Endometrial microvascular endothelial cells (primary cell): ENCODE measurements around the gene P2RY2. TPM values are rescaled to one million over a fixed set of nuclear protein-coding genes. Genes with fewer than 3 reads are reported as not detected.

ENCODE experiments used
- in situ Hi-C: cut with HindIII; loops from 2 replicates; pipeline ENCODE4 v1.10.0; 2017; ENCODE audit warnings: low sequenced_read_pairs, low pct_unique_long_range_greater_than_20kb; ENCODE audit errors: inconsistent ontology term
- total RNA-seq: library from RNA; depleted of rRNA; stranded (reverse); fragments of >200 nt; gene quantifications from one replicate; pipeline ENCODE4 v1.2.3, GENCODE V29; 2015; ENCODE audit errors: inconsistent ontology term

P2RY2 gene
- 9.0 TPM for total RNA-seq

GRCh38 chr11:73218106-73218829 is at the start of gene P2RY2:
P2RY2 (plus strand) TSS chr11:73218281; CDS start chr11:73234160, 15,879 bp downstream.
- in situ Hi-C loops: no loop called here

GRCh38 chr11:73168925-73169579 is 49.0 kb upstream of the P2RY2 start:
- in situ Hi-C loops: no loop called here

GRCh38 chr11:73170140-73170539 is 47.9 kb upstream of the P2RY2 start:
- in situ Hi-C loops: loop anchor here (10.0 kb wide), 1 partner anchor 345 kb away; no protein-coding TSS in a partner anchor

- in situ Hi-C loops: loop anchor here (10.0 kb wide), 1 partner anchor 347 kb away; no protein-coding TSS in a partner anchor
Measured at GRCh38 chr11:73171436-73172161, 46.5 kb upstream of the P2RY2 start.

GRCh38 chr11:73172992-73173656 is 45.0 kb upstream of the P2RY2 start:
- in situ Hi-C loops: loop anchor here (10.0 kb wide), 1 partner anchor 348 kb away; no protein-coding TSS in a partner anchor

GRCh38 chr11:73173755-73174494 is 44.2 kb upstream of the P2RY2 start:
- in situ Hi-C loops: loop anchor here (10.0 kb wide), 1 partner anchor 349 kb away; no protein-coding TSS in a partner anchor

- in situ Hi-C loops: loop anchor here (10.0 kb wide), 1 partner anchor 350 kb away; no protein-coding TSS in a partner anchor
Measured at GRCh38 chr11:73174495-73174791, 43.6 kb upstream of the P2RY2 start.

- in situ Hi-C loops: loop anchor here (10.0 kb wide), 1 partner anchor 351 kb away; no protein-coding TSS in a partner anchor
Measured at GRCh38 chr11:73175551-73176144, 42.4 kb upstream of the P2RY2 start.

- in situ Hi-C loops: loop anchor here (10.0 kb wide), 1 partner anchor 352 kb away; no protein-coding TSS in a partner anchor
Measured at GRCh38 chr11:73176145-73176873, 41.8 kb upstream of the P2RY2 start.

GRCh38 chr11:73176874-73177155 is 41.3 kb upstream of the P2RY2 start:
- in situ Hi-C loops: loop anchor here (10.0 kb wide), 1 partner anchor 352 kb away; no protein-coding TSS in a partner anchor

GRCh38 chr11:73177380-73177777 is 40.7 kb upstream of the P2RY2 start:
- in situ Hi-C loops: loop anchor here (10.0 kb wide), 1 partner anchor 353 kb away; no protein-coding TSS in a partner anchor

GRCh38 chr11:73177778-73178539 is 40.1 kb upstream of the P2RY2 start:
- in situ Hi-C loops: loop anchor here (10.0 kb wide), 1 partner anchor 353 kb away; no protein-coding TSS in a partner anchor

GRCh38 chr11:73178681-73179080 is 39.4 kb upstream of the P2RY2 start:
- in situ Hi-C loops: loop anchor here (10.0 kb wide), 1 partner anchor 354 kb away; no protein-coding TSS in a partner anchor

GRCh38 chr11:73182824-73183321 is 35.2 kb upstream of the P2RY2 start:
- in situ Hi-C loops: no loop called here

- in situ Hi-C loops: no loop called here
Measured at GRCh38 chr11:73184953-73185671, 33.0 kb upstream of the P2RY2 start.
